AG09309 (cell line): Measurements from ENCODE around the gene PPFIBP1.
A peak's percentile ranks its signal among the peaks of the same experiment; 100 is the strongest.
"Not testable (repeated sequence)": the region's sequence is repeated elsewhere in the genome, so short reads cannot be mapped to it uniquely, and the experiment has no call there.

Source experiments
- DNase-seq: peaks from one replicate; pipeline ENCODE4 v3.0.0-alpha.2; 2010; ENCODE audit warnings: low read depth
- H3K4me3 ChIP-seq: 2 replicates; pipeline ENCODE4 v1.5.1; 2011; ENCODE audit warnings: mild to moderate bottlenecking, low read depth, low read length, moderate library complexity; ENCODE audit not compliant: control insufficient read depth
- CTCF ChIP-seq: IDR thresholded peaks from 2 replicates; pipeline ENCODE4 v1.5.1; 2011; ENCODE audit warnings: mild to moderate bottlenecking, low read depth, low read length, inconsistent platforms; ENCODE audit not compliant: insufficient read depth, control insufficient read depth; ENCODE audit errors: missing control alignments

Gene PPFIBP1

GRCh38 chr12:27535318-27535717, 11.3 kb downstream of the PPFIBP1 start:
- H3K4me3 ChIP-seq, result no peak overlapping the region
- no peak for TF ChIP-seq CTCF
- DNase-seq, result no peak

GRCh38 chr12:27537855-27538675, 14.1 kb downstream of the PPFIBP1 start:
- no peak for TF ChIP-seq CTCF
- DNase-seq, result no peak
- no peak overlapping the region for H3K4me3 ChIP-seq

DNA sequence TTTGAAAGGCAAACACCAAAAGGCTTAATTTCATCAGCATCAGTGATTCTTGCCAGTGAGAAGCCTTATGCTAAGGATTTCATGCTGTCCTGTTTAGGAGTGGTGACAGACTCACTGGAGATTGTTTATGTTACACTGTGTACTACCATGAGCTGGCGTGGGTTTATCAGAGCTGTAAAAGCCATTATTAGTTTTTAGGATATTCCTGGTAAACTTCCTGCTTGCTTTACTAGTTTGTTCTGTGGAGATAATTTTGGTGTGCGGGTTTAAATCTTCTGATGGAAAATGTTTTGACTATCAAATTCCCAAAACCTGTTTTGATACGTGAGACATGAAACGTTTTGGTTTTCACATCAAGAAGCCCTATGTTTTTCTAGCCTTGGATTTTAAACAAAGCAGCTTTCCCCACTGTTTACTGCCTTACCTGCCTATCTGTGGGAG, 15.2 kb downstream of the PPFIBP1 start:
- no peak overlapping the region for H3K4me3 ChIP-seq
- no peak for DNase-seq
- no peak for TF ChIP-seq CTCF

- no peak for TF ChIP-seq CTCF
- no peak overlapping the region for H3K4me3 ChIP-seq
- no peak for DNase-seq
These were observed 17.2 kb downstream of the PPFIBP1 start for GRCh38 chr12:27541031-27541719.

DNA sequence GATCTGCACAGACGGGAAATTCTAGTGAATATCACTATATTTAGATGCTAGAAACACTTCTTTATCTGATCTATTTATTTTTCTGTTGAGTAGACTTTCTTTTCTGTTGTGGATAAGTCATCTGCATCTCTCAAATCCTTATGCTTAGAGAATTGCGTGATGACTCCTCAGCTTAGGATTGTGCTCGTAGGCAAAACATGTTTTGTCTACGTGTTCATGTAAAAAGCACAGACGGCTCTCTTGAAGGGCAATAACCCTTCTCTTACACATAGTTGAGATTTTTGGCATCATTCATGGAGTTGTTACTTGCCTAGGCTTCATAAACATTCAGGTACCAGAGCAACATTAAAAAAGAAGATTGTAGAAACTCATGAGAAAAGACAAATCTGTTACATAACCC, 18.6 kb downstream of the PPFIBP1 start:
- H3K4me3 ChIP-seq, result no peak overlapping the region
- DNase-seq, result peak; percentile 92
- TF ChIP-seq CTCF, result no peak

DNA sequence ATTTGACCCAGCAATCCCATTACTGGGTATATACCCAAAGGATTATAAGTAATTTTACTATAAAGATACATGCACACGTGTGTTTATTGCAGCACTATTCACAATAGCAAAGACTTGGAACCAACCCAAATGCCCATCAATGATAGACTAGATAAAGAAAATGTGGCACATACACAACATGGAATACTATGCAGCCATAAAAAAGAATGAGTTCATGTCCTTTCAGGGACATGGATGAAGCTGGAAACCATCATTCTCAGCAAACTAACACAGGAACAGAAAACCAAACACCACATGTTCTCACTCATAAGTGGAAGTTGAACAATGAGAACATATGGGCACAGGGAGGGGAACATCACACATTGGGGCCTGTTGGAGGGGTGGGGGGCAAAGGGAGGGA, 20.9 kb downstream of the PPFIBP1 start:
- not testable (repeated sequence) for H3K4me3 ChIP-seq, DNase-seq

- H3K4me3 ChIP-seq, result no peak overlapping the region
- DNase-seq, result no peak
- no peak for TF ChIP-seq CTCF
These were observed 21.7 kb downstream of the PPFIBP1 start for GRCh38 chr12:27545665-27546064.
